ENCODE results near the gene PKHD1.

GRCh38 chr6:51753635-51754034 lies 333.8 kb downstream of the PKHD1 start:
- TF ChIP-seq POLR2A (IDR thresholded peaks at IDR 0.05) (no peak), POLR2AphosphoS5 (IDR thresholded peaks at IDR 0.05; ENCODE audit: insufficient read depth in 1 of 2, low read depth in 1 of 2) (no peak)
- TF ChIP-seq, protein P1, sequence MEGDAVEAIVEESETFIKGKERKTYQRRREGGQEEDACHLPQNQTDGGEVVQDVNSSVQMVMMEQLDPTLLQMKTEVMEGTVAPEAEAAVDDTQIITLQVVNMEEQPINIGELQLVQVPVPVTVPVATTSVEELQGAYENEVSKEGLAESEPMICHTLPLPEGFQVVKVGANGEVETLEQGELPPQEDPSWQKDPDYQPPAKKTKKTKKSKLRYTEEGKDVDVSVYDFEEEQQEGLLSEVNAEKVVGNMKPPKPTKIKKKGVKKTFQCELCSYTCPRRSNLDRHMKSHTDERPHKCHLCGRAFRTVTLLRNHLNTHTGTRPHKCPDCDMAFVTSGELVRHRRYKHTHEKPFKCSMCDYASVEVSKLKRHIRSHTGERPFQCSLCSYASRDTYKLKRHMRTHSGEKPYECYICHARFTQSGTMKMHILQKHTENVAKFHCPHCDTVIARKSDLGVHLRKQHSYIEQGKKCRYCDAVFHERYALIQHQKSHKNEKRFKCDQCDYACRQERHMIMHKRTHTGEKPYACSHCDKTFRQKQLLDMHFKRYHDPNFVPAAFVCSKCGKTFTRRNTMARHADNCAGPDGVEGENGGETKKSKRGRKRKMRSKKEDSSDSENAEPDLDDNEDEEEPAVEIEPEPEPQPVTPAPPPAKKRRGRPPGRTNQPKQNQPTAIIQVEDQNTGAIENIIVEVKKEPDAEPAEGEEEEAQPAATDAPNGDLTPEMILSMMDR (IDR thresholded peaks at IDR 0.05), result no peak
